GM21737 (cell line): Measurements from ENCODE around the gene ADI1.

ENCODE experiments used
- ATAC-seq: cut with Tn5 transposase; IDR thresholded peaks from one replicate; pipeline ENCODE4 v1.9.1; 2021; ENCODE audit warnings: mild to moderate bottlenecking, moderate library complexity; ENCODE audit not compliant: unreplicated experiment

ADI1 gene

GRCh38 chr2:3481736-3482362 is 37.5 kb downstream of the ADI1 start:
- ATAC-seq = no peak

- no peak for ATAC-seq
Observed at GRCh38 chr2:3481011-3481400, 38.3 kb downstream of the ADI1 start.

- no peak for ATAC-seq
Observed at GRCh38 chr2:3480352-3481010, 38.9 kb downstream of the ADI1 start.

- no peak for ATAC-seq
Observed at GRCh38 chr2:3479430-3480320, 39.7 kb downstream of the ADI1 start.

- no peak for ATAC-seq
Observed at GRCh38 chr2:3478846-3479385, 40.4 kb downstream of the ADI1 start.

GRCh38 chr2:3476985-3477327 is 42.4 kb downstream of the ADI1 start:
- ATAC-seq = no peak

- no peak for ATAC-seq
Observed at GRCh38 chr2:3476321-3476984, 42.9 kb downstream of the ADI1 start.

GRCh38 chr2:3475771-3476170 is 43.6 kb downstream of the ADI1 start:
- no peak for ATAC-seq

- no peak for ATAC-seq
Observed at GRCh38 chr2:3472966-3473365, 46.4 kb downstream of the ADI1 start.

GRCh38 chr2:3472296-3472695 is 47.0 kb downstream of the ADI1 start:
- no peak for ATAC-seq

GRCh38 chr2:3470856-3471737 is 48.2 kb downstream of the ADI1 start:
- no peak for ATAC-seq

- ATAC-seq = no peak
Observed at GRCh38 chr2:3470166-3470651, 49.1 kb downstream of the ADI1 start.

GRCh38 chr2:3469486-3469885 is 49.8 kb downstream of the ADI1 start:
- no peak for ATAC-seq

- ATAC-seq = no peak
Observed at GRCh38 chr2:3468296-3468988, 50.9 kb downstream of the ADI1 start.

- no peak for ATAC-seq
Observed at GRCh38 chr2:3467654-3468053, 51.7 kb downstream of the ADI1 start.

- ATAC-seq = no peak
Observed at GRCh38 chr2:3466966-3467365, 52.4 kb downstream of the ADI1 start.

GRCh38 chr2:3466482-3466863 is 52.9 kb downstream of the ADI1 start:
- ATAC-seq = no peak

GRCh38 chr2:3465844-3466481 is 53.4 kb downstream of the ADI1 start:
- no peak for ATAC-seq

- ATAC-seq = no peak
Observed at GRCh38 chr2:3465328-3465727, 54.0 kb downstream of the ADI1 start.
